ENCODE results near the gene CDT1.

The CDT1 gene

DNA sequence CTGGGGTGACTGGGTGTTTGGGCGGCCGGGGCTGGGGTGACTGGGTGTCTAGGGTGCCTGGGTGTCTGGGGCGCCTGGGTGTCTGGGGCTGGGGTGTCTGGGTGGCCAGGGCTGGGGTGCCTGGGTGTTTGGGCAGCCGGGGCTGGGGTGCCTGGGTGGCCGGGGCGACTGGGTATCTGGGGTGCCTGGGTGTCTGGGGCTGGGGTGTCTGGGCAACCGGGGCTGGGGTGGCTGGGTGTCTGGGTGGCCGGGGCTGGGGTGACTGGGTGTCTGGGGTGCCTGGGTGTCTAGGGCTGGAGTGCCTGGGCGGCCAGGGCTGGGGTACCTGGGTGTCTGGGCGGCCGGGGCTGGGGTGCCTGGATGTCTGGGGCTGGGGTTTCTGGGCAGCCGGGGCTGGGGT, 21.6 kb downstream of the CDT1 start:
- TF ChIP-seq, protein P1, sequence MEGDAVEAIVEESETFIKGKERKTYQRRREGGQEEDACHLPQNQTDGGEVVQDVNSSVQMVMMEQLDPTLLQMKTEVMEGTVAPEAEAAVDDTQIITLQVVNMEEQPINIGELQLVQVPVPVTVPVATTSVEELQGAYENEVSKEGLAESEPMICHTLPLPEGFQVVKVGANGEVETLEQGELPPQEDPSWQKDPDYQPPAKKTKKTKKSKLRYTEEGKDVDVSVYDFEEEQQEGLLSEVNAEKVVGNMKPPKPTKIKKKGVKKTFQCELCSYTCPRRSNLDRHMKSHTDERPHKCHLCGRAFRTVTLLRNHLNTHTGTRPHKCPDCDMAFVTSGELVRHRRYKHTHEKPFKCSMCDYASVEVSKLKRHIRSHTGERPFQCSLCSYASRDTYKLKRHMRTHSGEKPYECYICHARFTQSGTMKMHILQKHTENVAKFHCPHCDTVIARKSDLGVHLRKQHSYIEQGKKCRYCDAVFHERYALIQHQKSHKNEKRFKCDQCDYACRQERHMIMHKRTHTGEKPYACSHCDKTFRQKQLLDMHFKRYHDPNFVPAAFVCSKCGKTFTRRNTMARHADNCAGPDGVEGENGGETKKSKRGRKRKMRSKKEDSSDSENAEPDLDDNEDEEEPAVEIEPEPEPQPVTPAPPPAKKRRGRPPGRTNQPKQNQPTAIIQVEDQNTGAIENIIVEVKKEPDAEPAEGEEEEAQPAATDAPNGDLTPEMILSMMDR (IDR thresholded peaks at IDR 0.05; ENCODE audit: low read length), result no peak
- no peak for TF ChIP-seq EZH2 (IDR thresholded peaks at IDR 0.05; ENCODE audit: borderline replicate concordance, low read length)
- H3K27me3 ChIP-seq (ENCODE audit: insufficient read depth, low read length), result peaks cover 5% of the 10 kb centered on the region; the same call in 1 of the 2 replicates
- no peak overlapping the region for H3K4me2 ChIP-seq (ENCODE audit: low read length)
- no peaks in the 10 kb centered on the region for H3K9me2 ChIP-seq (ENCODE audit: low read depth, low read length)
- H3K9me3 ChIP-seq (ENCODE audit: low read length), result no peaks in the 10 kb centered on the region
- no peaks in the 10 kb centered on the region for H3K4me1 ChIP-seq (ENCODE audit: insufficient read depth, low read length, severe bottlenecking)
- no peak overlapping the region for H2AFZ ChIP-seq (ENCODE audit: low read length)
- no peaks in the 10 kb centered on the region for H3K79me2 ChIP-seq (ENCODE audit: insufficient read depth, low read length)
- no peak overlapping the region for H3K27ac ChIP-seq (ENCODE audit: low read depth, low read length, poor library complexity, severe bottlenecking)
- no peaks in the 10 kb centered on the region for H4K20me1 ChIP-seq (ENCODE audit: insufficient read depth, low read length)
- no peak overlapping the region for H3K9ac ChIP-seq (ENCODE audit: low read length)
- H3F3A ChIP-seq (ENCODE audit: insufficient read depth, low read length), result no peaks in the 10 kb centered on the region
- H3K4me3 ChIP-seq (ENCODE audit: low read depth, low read length, poor library complexity, severe bottlenecking), result no peak overlapping the region
- no peaks in the 10 kb centered on the region for H3K36me3 ChIP-seq (ENCODE audit: insufficient read depth, low read length)

DNA sequence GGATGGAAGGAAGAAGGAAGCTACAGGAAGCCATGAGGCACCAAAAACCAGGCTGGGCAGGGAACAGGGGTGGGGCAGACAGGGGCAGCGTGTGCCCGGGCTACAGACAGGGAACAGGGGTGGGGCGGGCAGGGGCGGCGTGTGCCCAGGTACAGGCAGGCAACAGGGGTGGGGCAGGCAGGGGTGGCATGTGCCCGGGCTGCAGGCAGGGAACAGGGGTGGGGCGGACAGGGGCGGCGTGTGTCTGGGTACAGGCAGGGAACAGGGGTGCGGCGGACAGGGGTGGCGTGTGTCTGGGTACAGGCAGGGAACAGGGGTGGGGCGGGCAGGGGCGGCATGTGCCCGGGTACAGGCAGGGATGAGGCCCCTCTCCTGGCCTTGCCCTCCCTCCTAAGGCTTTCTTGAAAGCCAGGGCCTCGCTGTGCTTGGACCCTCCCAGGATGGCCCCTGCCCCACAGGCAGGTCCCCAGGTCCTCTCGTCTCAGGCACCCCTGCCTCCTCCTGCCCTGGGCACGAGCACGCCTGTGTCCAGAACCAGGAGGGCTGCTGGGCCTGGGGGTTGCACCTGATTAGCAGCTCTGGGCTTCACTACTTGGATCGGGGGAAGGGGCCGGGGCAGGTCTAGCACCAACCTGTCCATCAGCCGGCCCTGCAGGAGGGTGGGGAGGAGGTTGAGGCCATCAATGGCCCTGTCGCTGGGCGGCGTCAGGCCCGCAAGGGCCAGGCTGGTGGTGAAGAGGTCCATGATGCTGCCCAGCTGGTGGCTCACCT, 22.7 kb downstream of the CDT1 start:
- no peaks in the 10 kb centered on the region for H3K9me3 ChIP-seq (ENCODE audit: low read length)

DNA sequence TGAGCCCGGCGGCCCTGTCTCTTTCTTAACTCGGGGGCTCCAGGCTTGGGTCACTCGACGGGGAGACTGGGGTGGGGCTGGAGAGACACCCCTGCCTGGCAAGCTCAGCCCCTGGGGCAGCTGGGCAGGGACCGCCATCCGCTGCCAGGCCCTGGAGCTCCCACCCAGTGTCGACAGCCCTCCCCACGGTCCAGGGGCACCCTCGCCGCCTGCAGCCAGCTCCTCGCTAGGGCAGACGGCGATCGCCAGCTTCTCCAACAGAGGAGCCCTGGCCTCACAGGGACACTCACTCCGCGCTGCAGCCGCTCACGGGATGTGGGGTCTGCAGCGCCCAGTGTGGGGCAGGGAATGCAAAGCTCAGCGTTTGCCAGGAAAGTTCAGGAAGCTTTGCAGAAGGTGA, 24.1 kb downstream of the CDT1 start:
- Histone ChIP-seq H3F3A (ENCODE audit: insufficient read depth, low read length) (no peaks in the 10 kb centered on the region), H3K27ac (ENCODE audit: low read depth, low read length, poor library complexity, severe bottlenecking) (no peak overlapping the region), H3K9me3 (ENCODE audit: low read length) (no peaks in the 10 kb centered on the region), H3K4me2 (ENCODE audit: low read length) (no peak overlapping the region), H3K36me3 (ENCODE audit: insufficient read depth, low read length) (no peaks in the 10 kb centered on the region), H3K4me3 (ENCODE audit: low read depth, low read length, poor library complexity, severe bottlenecking) (no peak overlapping the region), H3K4me1 (ENCODE audit: insufficient read depth, low read length, severe bottlenecking) (no peaks in the 10 kb centered on the region), H3K9me2 (ENCODE audit: low read depth, low read length) (no peaks in the 10 kb centered on the region), H3K79me2 (ENCODE audit: insufficient read depth, low read length) (no peaks in the 10 kb centered on the region), H3K27me3 (ENCODE audit: insufficient read depth, low read length) (peaks cover 5% of the 10 kb centered on the region; the same call in 1 of the 2 replicates), H3K9ac (ENCODE audit: low read length) (no peak overlapping the region), H4K20me1 (ENCODE audit: insufficient read depth, low read length) (no peaks in the 10 kb centered on the region), H2AFZ (ENCODE audit: low read length) (no peak overlapping the region)
- TF ChIP-seq, protein P1 (IDR thresholded peaks at IDR 0.05; ENCODE audit: low read length), result no peak
- TF ChIP-seq EZH2 (IDR thresholded peaks at IDR 0.05; ENCODE audit: borderline replicate concordance, low read length), result no peak

More for the DNA sequence above, 22.7 kb downstream of the CDT1 start:
- peaks cover 5% of the 10 kb centered on the region; the same call in 1 of the 2 replicates for H3K27me3 ChIP-seq (ENCODE audit: insufficient read depth, low read length)
- no peaks in the 10 kb centered on the region for H3K36me3 ChIP-seq (ENCODE audit: insufficient read depth, low read length)
- no peak overlapping the region for H3K4me3 ChIP-seq (ENCODE audit: low read depth, low read length, poor library complexity, severe bottlenecking)
- no peak overlapping the region for H3K9ac ChIP-seq (ENCODE audit: low read length)
- no peaks in the 10 kb centered on the region for H3K9me2 ChIP-seq (ENCODE audit: low read depth, low read length)
- H3K27ac ChIP-seq (ENCODE audit: low read depth, low read length, poor library complexity, severe bottlenecking), result no peak overlapping the region
- H2AFZ ChIP-seq (ENCODE audit: low read length), result no peak overlapping the region
- no peaks in the 10 kb centered on the region for H4K20me1 ChIP-seq (ENCODE audit: insufficient read depth, low read length)
- no peaks in the 10 kb centered on the region for H3K4me1 ChIP-seq (ENCODE audit: insufficient read depth, low read length, severe bottlenecking)
- TF ChIP-seq, protein P1 (IDR thresholded peaks at IDR 0.05; ENCODE audit: low read length), result no peak
- no peak for TF ChIP-seq EZH2 (IDR thresholded peaks at IDR 0.05; ENCODE audit: borderline replicate concordance, low read length)
- no peak overlapping the region for H3K4me2 ChIP-seq (ENCODE audit: low read length)
- H3F3A ChIP-seq (ENCODE audit: insufficient read depth, low read length), result no peaks in the 10 kb centered on the region
- H3K79me2 ChIP-seq (ENCODE audit: insufficient read depth, low read length), result no peaks in the 10 kb centered on the region
